GM23338 (cell line): ENCODE measurements around the gene KCNQ5. TPM values are rescaled to one million over a fixed set of nuclear protein-coding genes. Genes with fewer than 3 reads are reported as not detected.

Source experiments
- ATAC-seq: fragments of 200-7000 bp; cut with Tn5 transposase; 3 replicates; pipeline ENCODE4 v1.9.1; 2020
- DNase-seq: peaks from one replicate; pipeline ENCODE4 v3.0.0-alpha.2; 2015; ENCODE audit warnings: low spot score
- H2AFZ ChIP-seq: fragments of 200-600 bp; sonication (generic); 2 replicates; pipeline ENCODE4 v1.8.0; 2016; ENCODE audit warnings: antibody characterized with exemption, mild to moderate bottlenecking, moderate library complexity
- H3F3A ChIP-seq: fragments of 200-600 bp; sonication (generic); replicated peaks from 2 replicates; pipeline ENCODE4 v1.8.0; 2017; ENCODE audit warnings: antibody characterized with exemption, mixed run types, low read depth
- H3K27ac ChIP-seq: fragments of 200-600 bp; sonication (generic); 2 replicates; pipeline ENCODE4 v1.6.1; 2016; ENCODE audit warnings: low read depth
- H3K27me3 ChIP-seq: fragments of 200-600 bp; sonication (generic); 2 replicates; pipeline ENCODE4 v1.8.0; 2016; ENCODE audit warnings: mild to moderate bottlenecking, mixed run types, moderate library complexity; ENCODE audit not compliant: insufficient read depth
- H3K36me3 ChIP-seq: fragments of 200-600 bp; sonication (generic); 2 replicates; pipeline ENCODE4 v1.8.0; 2016; ENCODE audit warnings: mild to moderate bottlenecking; ENCODE audit not compliant: insufficient read depth
- H3K4me1 ChIP-seq: fragments of 200-600 bp; sonication (generic); 2 replicates; pipeline ENCODE4 v1.8.0; 2016; ENCODE audit warnings: mild to moderate bottlenecking, moderate library complexity; ENCODE audit not compliant: insufficient read depth
- H3K4me2 ChIP-seq: fragments of 200-600 bp; sonication (generic); 2 replicates; pipeline ENCODE4 v1.7.1; 2017; ENCODE audit warnings: mixed run types
- H3K4me3 ChIP-seq: fragments of 200-600 bp; sonication (generic); 2 replicates; pipeline ENCODE4 v1.6.1; 2016; ENCODE audit warnings: mixed run types
- H3K79me2 ChIP-seq: fragments of 200-600 bp; sonication (generic); replicated peaks from 2 replicates; pipeline ENCODE4 v1.8.0; 2017; ENCODE audit warnings: mild to moderate bottlenecking; ENCODE audit not compliant: insufficient read depth
- H3K9me2 ChIP-seq: fragments of 200-600 bp; sonication (generic); 2 replicates; pipeline ENCODE4 v1.8.0; 2017; ENCODE audit not compliant: insufficient read depth
- H4K20me1 ChIP-seq: fragments of 200-600 bp; sonication (generic); replicated peaks from 2 replicates; pipeline ENCODE4 v1.8.0; 2017; ENCODE audit warnings: mild to moderate bottlenecking; ENCODE audit not compliant: insufficient read depth
- H3K27ac Mint-ChIP-seq: 2 replicates; pipeline ENCODE4 v1.8.0; 2020; ENCODE audit warnings: inconsistent platforms, mild to moderate bottlenecking, moderate library complexity, mixed read lengths
- H3K27me3 Mint-ChIP-seq: 3 replicates; pipeline ENCODE4 v1.8.0; 2022; ENCODE audit warnings: low read depth, mild to moderate bottlenecking, moderate library complexity, mixed read lengths, inconsistent platforms; ENCODE audit not compliant: insufficient read depth, poor library complexity
- H3K36me3 Mint-ChIP-seq: 3 replicates; pipeline ENCODE4 v1.8.0; 2021; ENCODE audit warnings: low read depth, mild to moderate bottlenecking, inconsistent platforms, moderate library complexity, mixed read lengths
- H3K4me1 Mint-ChIP-seq: 3 replicates; pipeline ENCODE4 v1.8.0; 2020; ENCODE audit warnings: mild to moderate bottlenecking, inconsistent platforms, mixed read lengths
- H3K4me3 Mint-ChIP-seq: 3 replicates; pipeline ENCODE4 v1.8.0; 2021; ENCODE audit warnings: moderate library complexity, mild to moderate bottlenecking, inconsistent platforms, mixed read lengths
- H3K9me3 Mint-ChIP-seq: 3 replicates; pipeline ENCODE4 v1.8.0; 2020; ENCODE audit warnings: moderate library complexity, mild to moderate bottlenecking, inconsistent platforms, mixed read lengths
- CREB1 ChIP-seq: fragments of 250-450 bp; sonication (Bioruptor Pico); IDR thresholded peaks from 2 replicates; pipeline ENCODE4 v1.5.0; 2020; ENCODE audit warnings: low read depth, mild to moderate bottlenecking, moderate library complexity
- CTCF ChIP-seq, 2 experiments: fragments of 200-600 bp in 1 of 2; sonication (generic) in 1 of 2; conservative IDR thresholded peaks; 2 replicates each; pipeline versions ENCODE4 v1.5.1 to v1.6.1; 2016 to 2017; ENCODE audit warnings: antibody characterized with exemption in 2 of 2, low read depth in 2 of 2, mild to moderate bottlenecking in 2 of 2, moderate library complexity in 1 of 2
- EZH2 ChIP-seq: fragments of 200-600 bp; sonication (generic); IDR thresholded peaks from one replicate; pipeline ENCODE4 v1.8.0; 2017; ENCODE audit warnings: antibody characterized with exemption, mild to moderate bottlenecking, low read depth; ENCODE audit not compliant: unreplicated experiment
- EZH2phosphoT487 ChIP-seq: fragments of 200-600 bp; sonication (generic); IDR thresholded peaks from one replicate; pipeline ENCODE4 v1.8.1; 2018; ENCODE audit warnings: antibody characterized with exemption; ENCODE audit not compliant: unreplicated experiment
- JUNB ChIP-seq: IDR thresholded peaks from one replicate; pipeline ENCODE4 v1.6.1; 2016; ENCODE audit warnings: antibody characterized with exemption; ENCODE audit not compliant: unreplicated experiment
- NANOG ChIP-seq: IDR thresholded peaks from 2 replicates; pipeline ENCODE4 v1.6.1; 2016; ENCODE audit warnings: antibody characterized with exemption, borderline replicate concordance
- POLR2AphosphoS5 ChIP-seq: IDR thresholded peaks from 2 replicates; pipeline ENCODE4 v1.6.1; 2016; ENCODE audit warnings: antibody characterized with exemption, low read depth
- REST ChIP-seq: IDR thresholded peaks from one replicate; pipeline ENCODE4 v1.6.1; 2018; ENCODE audit warnings: antibody characterized with exemption; ENCODE audit not compliant: unreplicated experiment
- ZNF331 ChIP-seq: fragments of 250-450 bp; sonication (Bioruptor Pico); IDR thresholded peaks from 2 replicates; pipeline ENCODE4 v1.5.0; 2020; ENCODE audit warnings: low read depth, mild to moderate bottlenecking, moderate library complexity
- ZNF462 ChIP-seq: fragments of 250-450 bp; sonication (Bioruptor Pico); IDR thresholded peaks from 2 replicates; pipeline ENCODE4 v1.5.0; 2020; ENCODE audit warnings: mild to moderate bottlenecking, moderate library complexity
- polyA plus RNA-seq: library from polyadenylated mRNA; unstranded; fragments of >200 nt; fragmentation: Nextera tagmentation; extraction: Ambion mirVana; gene quantifications from 2 replicates; pipeline ENCODE4 v1.2.1, GENCODE V29; 2016
- total RNA-seq: library from RNA; depleted of rRNA; stranded (reverse); fragments of >200 nt; shearing (Covaris generic); gene quantifications from 2 replicates; pipeline ENCODE4 v1.2.3, GENCODE V29; 2014

Gene KCNQ5
- total and polyA plus RNA-seq, 2 experiments from 2014 or later: 0.68 to 0.87 TPM

- ATAC-seq: no peak
- Histone ChIP-seq H2AFZ (no peak overlapping the region), H3K36me3 (no peaks in the 10 kb centered on the region), H3K4me2 (no peak overlapping the region), H3K27ac (no peak overlapping the region), H3K9me2 (no peaks in the 10 kb centered on the region), H3K27me3 (peaks cover 20% of the 10 kb centered on the region), H3K4me3 (no peak overlapping the region), H3K4me1 (peaks cover 9% of the 10 kb centered on the region; the same call in 1 of the 2 replicates), H3K79me2 (no peaks in the 10 kb centered on the region), H3F3A (no peaks in the 10 kb centered on the region), H4K20me1 (no peaks in the 10 kb centered on the region)
- Mint-ChIP-seq H3K4me1 (peaks cover 4% of the 10 kb centered on the region; the same call in 2 of the 3 replicates), H3K9me3 (no peaks in the 10 kb centered on the region; the same call in 1 of the 3 replicates), H3K27ac (no peak overlapping the region), H3K36me3 (no peaks in the 10 kb centered on the region), H3K4me3 (no peak overlapping the region), H3K27me3 (peaks cover 12% of the 10 kb centered on the region)
- DNase-seq: no peak
- TF ChIP-seq POLR2AphosphoS5 (no peak), ZNF462 (CRISPR knock-in tag) (no peak), EZH2 (no peak), NANOG (no peak)
Observed at GRCh38 chr6:72627539-72627938, 5.7 kb downstream of the KCNQ5 start.

- H3K27ac Mint-ChIP-seq: no peak overlapping the region
- no peak overlapping the region for H2AFZ ChIP-seq
- H3K36me3 ChIP-seq: no peaks in the 10 kb centered on the region
- no peak overlapping the region for H3K27ac ChIP-seq
- no peaks in the 10 kb centered on the region; the same call in 2 of the 3 replicates for H3K9me3 Mint-ChIP-seq
- no peaks in the 10 kb centered on the region for H3K79me2 ChIP-seq
- no peaks in the 10 kb centered on the region for H3F3A ChIP-seq
- no peak overlapping the region for H3K4me2 ChIP-seq
- DNase-seq (no peak), ATAC-seq (no peak)
- no peak overlapping the region for H3K4me3 ChIP-seq
- H3K4me1 Mint-ChIP-seq: peaks cover 3% of the 10 kb centered on the region; the same call in 2 of the 3 replicates
- no peaks in the 10 kb centered on the region for H3K9me2 ChIP-seq
- H3K27me3 ChIP-seq: no peaks in the 10 kb centered on the region
- H4K20me1 ChIP-seq: no peaks in the 10 kb centered on the region
- no peaks in the 10 kb centered on the region for H3K27me3 Mint-ChIP-seq
- H3K4me3 Mint-ChIP-seq: no peak overlapping the region
- no peaks in the 10 kb centered on the region for H3K4me1 ChIP-seq
- no peaks in the 10 kb centered on the region for H3K36me3 Mint-ChIP-seq
- no peak for TF ChIP-seq CTCF (conservative IDR thresholded peaks at IDR 0.05; ENCODE audit: low read depth in 2 of 2)
- TF ChIP-seq JUNB: no peak
- no peak for TF ChIP-seq EZH2phosphoT487
- no peak for TF ChIP-seq REST
- TF ChIP-seq ZNF331 (CRISPR knock-in tag): no peak
- TF ChIP-seq CREB1: no peak
Observed at GRCh38 chr6:72631480-72631879, 9.6 kb downstream of the KCNQ5 start.
